Activated CD4-positive, CD25-positive, alpha-beta regulatory T cell treated with anti-CD3 and anti-CD28 coated beads, Interleukin-2, amount 50 U/mL, for 16 hours (primary cell): Measurements from ENCODE around the gene SUZ12.
"Not testable (repeated sequence)": the region's sequence is repeated elsewhere in the genome, so short reads cannot be mapped to it uniquely, and the experiment has no call there.

Experiments used
- DNase-seq: peaks from one replicate; pipeline ENCODE4 v3.0.0-alpha.2; 2020; ENCODE audit warnings: low read depth, low spot score

SUZ12 gene

GRCh38 chr17:31936615-31937609 is at the start of gene SUZ12:
TSS of gene SUZ12 (plus strand) at chr17:31937007. CDS start at chr17:31937247, 240 bp downstream.
- DNase-seq: peak; percentile 57

GRCh38 chr17:31888124-31888523 is 48.7 kb upstream of the SUZ12 start:
- DNase-seq: no peak

GRCh38 chr17:31900877-31901276 is 35.9 kb upstream of the SUZ12 start:
- no peak for DNase-seq

- DNase-seq: no peak
Observed at GRCh38 chr17:31902693-31903092, 34.1 kb upstream of the SUZ12 start.

- no peak for DNase-seq
Observed at GRCh38 chr17:31903401-31903800, 33.4 kb upstream of the SUZ12 start.

- DNase-seq: no peak
Observed at GRCh38 chr17:31907342-31907962, 29.4 kb upstream of the SUZ12 start.

- no peak for DNase-seq
Observed at GRCh38 chr17:31908386-31908785, 28.4 kb upstream of the SUZ12 start.

- DNase-seq: not testable (repeated sequence)
Observed at GRCh38 chr17:31912705-31913104, 24.1 kb upstream of the SUZ12 start.

GRCh38 chr17:31915456-31916100 is 21.2 kb upstream of the SUZ12 start:
- DNase-seq: no peak

GRCh38 chr17:31916491-31917064 is 20.2 kb upstream of the SUZ12 start:
- no peak for DNase-seq

GRCh38 chr17:31917065-31917529 is 19.7 kb upstream of the SUZ12 start:
- DNase-seq: no peak

- not testable (repeated sequence) for DNase-seq
Observed at GRCh38 chr17:31917721-31918120, 19.1 kb upstream of the SUZ12 start.

- no peak for DNase-seq
Observed at GRCh38 chr17:31918701-31919128, 18.1 kb upstream of the SUZ12 start.

GRCh38 chr17:31919802-31920525 is 16.8 kb upstream of the SUZ12 start:
- DNase-seq: no peak

- no peak for DNase-seq
Observed at GRCh38 chr17:31926100-31926729, 10.6 kb upstream of the SUZ12 start.

- no peak for DNase-seq
Observed at GRCh38 chr17:31931756-31932155, 5.1 kb upstream of the SUZ12 start.

- DNase-seq: no peak
Observed at GRCh38 chr17:31935512-31935911, 1.3 kb upstream of the SUZ12 start.

- not testable (repeated sequence) for DNase-seq
Observed at GRCh38 chr17:31937926-31938641, 1.3 kb downstream of the SUZ12 start.

GRCh38 chr17:31941916-31942315 is 5.1 kb downstream of the SUZ12 start:
- not testable (repeated sequence) for DNase-seq

GRCh38 chr17:31942396-31942795 is 5.6 kb downstream of the SUZ12 start:
- not testable (repeated sequence) for DNase-seq
